Measurements from ENCODE around the gene KRTAP5-3.
"Not testable (repeated sequence)": the region's sequence is repeated elsewhere in the genome, so short reads cannot be mapped to it uniquely, and the experiment has no call there.

Gene KRTAP5-3

DNA sequence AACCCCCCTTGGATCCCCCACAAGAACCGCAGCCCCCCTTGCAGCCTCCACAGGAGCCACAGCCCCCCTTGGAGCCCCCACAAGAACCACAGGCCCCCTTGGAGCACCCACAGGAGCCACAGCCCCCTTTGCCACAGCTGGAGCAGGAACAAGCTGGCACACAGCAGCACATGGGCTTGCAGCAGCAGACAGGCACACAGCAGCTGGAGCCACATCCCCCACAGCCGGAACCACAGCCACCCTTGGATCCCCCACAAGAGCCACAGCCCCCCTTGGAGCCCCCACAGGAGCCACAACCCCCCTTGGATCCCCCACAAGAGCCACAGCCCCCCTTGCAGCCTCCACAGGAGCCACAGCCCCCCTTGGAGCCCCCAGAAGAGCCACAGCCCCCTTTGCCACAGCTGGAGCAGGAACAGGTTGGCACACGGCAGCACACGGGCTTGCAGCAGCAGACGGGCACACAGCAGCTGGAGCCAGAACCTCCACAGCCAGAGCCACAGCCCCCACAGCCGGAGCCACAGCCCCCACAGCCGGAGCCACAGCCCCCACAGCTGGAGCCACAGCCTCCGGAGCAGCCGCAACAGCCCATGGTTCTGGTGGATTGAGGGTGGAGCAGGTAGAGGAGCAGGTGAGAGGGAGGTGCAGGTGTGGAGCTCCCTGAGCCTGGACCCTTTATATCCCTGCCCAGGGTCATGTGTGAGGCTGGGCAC lies 23.4 kb downstream of the KRTAP5-3 start, which contains the start of gene KRTAP5-1:
Gene KRTAP5-1 (minus strand): TSS at position 623 of the 710 bp plus-strand sequence. CDS start 34 bp downstream, at position 589.
- DNase-seq (ENCODE audit: extremely low read depth in 1 of 2, low read depth in 1 of 2): not testable (repeated sequence)

DNA sequence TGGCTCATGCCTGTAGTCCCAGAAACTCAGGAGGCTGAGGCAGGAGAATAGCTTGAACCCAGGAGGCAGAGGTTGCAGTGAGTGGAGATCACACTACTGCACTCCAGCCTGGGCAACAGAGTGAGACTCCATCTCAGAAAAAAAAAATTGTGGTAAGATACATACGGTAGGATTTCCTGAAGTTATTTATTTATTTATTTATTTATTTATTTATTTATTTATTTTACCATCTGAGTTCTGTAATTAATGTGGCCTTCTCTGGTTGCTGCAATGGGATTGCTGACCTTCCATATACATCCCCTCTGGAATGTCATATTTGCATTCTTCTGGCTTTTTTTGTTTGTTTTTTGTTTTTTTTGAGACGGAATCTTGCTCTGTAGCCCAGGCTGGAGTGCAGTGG lies 25.4 kb downstream of the KRTAP5-3 start:
- DNase-seq (ENCODE audit: extremely low read depth in 1 of 2, low read depth in 1 of 2): not testable (repeated sequence)

DNA sequence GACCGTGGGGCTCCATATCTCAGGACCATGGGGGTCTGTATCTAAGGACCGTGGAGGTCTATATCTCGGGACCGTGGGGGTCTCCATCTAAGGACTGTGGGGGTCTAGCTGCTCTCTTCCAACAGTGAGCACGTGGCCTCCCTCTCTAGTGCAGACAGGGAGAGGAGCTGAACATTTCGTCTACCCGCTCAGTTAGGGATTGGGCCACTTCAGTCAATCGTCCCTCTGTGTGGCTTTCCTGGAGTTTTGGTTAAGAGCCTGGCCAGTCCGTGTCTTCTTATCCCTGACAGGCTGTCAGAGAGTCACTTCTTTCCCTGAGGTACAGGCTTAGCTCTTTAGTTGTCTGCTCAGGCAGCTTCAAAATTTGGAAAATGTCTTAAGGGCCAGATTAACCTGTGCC lies 26.3 kb downstream of the KRTAP5-3 start:
- DNase-seq (ENCODE audit: extremely low read depth in 1 of 2, low read depth in 1 of 2): no peak

DNA sequence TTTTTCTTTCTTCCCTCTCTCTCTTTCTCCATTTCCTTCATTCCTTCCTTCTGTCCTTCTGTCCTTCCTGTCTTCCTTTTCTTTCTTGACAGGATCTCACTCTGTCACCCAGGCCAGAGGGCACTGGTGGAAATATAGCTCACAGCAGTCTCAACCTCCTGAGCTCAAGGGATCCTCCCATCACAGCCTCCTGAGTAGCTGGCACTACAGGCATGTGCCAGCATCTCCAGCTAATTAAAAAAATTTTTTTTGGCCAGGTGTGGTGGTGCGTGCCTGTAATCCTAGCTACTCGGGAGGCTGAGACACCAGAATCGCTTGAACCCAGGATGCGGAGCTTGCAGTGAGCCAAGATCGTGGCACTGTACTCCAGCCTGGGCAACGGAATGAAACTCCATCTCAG lies 31.4 kb downstream of the KRTAP5-3 start:
- no peak for DNase-seq (ENCODE audit: extremely low read depth in 1 of 2, low read depth in 1 of 2)

DNA sequence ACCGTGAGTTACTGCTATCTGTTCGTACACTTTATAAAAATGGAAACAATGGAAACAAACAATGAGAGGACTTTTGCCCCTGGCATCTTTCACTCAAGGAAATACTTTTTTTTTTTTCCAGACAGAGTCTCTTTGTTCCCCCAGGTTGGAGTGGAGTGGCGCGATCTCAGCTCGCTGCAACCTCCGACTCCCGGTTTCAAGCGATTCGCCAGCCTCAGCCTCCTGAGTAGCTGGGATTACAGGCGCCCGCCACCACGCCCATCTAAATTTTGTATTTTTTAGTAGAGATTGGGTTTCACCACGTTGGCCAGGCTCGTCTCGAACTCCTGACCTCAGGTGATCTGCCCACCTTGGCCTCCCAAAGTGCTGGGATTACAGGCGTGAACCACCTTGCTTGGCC lies 32.5 kb downstream of the KRTAP5-3 start:
- DNase-seq (ENCODE audit: extremely low read depth in 1 of 2, low read depth in 1 of 2): not testable (repeated sequence)

DNA sequence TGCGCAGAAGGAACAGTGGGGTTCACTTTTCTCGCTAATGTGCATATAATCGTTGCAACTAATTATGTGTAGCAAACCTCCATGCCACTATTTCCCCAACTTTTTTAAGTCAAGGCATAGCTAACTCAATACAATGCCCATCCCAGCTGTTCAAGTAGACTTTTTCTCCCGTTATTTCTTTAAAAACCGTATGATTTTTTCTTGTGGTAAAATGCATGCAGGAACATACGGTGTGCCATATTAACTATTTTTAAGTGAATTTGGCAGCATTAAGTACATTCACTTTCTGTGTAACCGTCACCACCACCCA lies 33.4 kb downstream of the KRTAP5-3 start:
- no peak for DNase-seq (ENCODE audit: extremely low read depth in 1 of 2, low read depth in 1 of 2)

DNA sequence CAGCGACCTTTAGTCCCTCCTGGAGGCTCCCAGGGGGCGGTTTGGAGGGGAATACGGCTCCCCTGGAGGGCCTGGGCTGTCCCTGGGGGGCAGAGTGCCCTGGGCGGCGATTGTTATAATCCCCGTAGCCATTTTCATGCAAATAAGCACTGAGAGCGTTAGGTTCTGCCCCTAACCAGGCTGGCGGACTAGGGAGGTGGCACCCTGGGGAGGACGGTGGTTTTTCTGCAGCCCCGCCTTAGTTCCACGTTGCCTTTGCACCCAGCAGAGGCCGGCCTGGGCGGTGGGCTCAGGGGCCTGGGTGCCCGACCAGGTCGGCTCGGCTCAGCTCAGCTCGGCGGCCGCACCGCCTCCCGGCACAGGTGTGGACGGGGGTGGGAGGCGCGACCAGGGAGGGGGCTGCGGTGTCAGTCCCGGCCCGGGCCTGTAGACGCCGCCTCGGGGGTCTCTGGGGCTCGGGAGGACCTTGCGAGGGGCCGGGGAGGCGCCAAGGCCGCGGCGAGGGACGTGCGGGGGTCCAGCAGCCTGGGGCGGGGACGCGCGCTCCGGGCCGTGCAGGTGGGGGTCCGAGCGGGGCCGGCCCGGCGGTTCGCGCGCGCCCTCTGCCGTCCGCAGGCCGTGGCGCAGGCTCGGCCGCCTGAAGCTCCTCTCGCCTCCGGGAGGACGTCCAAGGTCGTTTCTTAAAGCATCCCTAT lies 33.9 kb downstream of the KRTAP5-3 start:
- DNase-seq (ENCODE audit: extremely low read depth in 1 of 2, low read depth in 1 of 2): no peak

DNA sequence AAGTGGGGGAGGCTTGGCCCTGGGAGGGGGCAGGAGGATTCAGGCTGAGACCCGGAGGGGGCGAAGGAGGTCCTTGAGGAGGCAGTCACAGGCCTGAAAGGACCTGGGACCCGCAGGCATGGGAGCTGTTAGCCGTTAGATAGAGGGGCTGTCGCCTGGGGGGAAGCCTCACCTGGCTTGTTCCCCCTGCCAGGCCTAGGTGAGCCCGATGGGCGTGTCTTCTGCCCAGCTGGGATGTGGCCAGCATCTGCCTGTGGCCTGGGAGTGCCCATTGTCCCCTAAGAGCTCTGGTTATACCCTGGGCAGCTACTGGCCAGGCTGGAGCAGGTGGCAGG lies 34.4 kb downstream of the KRTAP5-3 start:
- DNase-seq (ENCODE audit: extremely low read depth in 1 of 2, low read depth in 1 of 2): no peak

DNA sequence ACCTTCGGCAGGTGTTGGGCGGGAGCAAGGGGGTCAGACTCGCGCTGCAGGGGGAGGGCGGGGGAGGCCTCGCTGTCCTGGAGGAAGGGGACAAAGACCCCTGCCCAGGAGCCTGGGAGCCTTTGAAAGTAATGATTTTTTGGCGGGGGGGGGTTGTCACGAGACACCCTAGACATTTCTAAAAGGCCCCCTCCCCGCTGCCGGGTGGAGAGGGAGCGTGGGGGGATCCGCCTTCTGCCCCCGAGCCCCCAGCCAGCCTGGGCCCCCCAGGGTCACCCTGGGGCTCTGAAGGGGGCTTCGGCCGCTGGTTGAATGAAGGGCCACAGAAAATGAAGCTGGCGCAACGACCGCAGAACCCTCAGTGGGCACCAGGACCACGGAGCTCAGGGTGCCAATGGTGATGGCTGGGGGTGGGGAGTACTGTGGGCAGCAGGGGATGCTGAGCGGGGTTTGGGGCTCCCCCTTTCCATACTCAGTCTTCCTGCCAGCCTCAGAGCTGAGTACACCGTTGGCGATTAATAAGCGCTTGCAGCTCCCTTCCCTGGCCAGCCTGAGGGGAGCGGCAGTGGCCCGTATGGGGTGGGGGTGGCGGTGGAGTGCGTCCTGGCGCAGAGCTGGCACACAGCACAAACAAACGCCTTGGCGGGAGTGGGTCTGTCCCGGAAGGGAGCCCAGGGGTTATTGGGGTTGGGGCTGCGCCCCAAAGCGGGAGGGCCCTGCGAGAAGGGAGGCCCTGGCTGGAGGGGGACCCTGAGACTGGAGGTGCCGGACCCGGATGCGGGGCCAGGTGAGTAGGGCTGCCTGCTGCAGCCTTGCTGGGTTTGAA lies 35.0 kb downstream of the KRTAP5-3 start:
- DNase-seq (ENCODE audit: extremely low read depth in 1 of 2, low read depth in 1 of 2): no peak

DNA sequence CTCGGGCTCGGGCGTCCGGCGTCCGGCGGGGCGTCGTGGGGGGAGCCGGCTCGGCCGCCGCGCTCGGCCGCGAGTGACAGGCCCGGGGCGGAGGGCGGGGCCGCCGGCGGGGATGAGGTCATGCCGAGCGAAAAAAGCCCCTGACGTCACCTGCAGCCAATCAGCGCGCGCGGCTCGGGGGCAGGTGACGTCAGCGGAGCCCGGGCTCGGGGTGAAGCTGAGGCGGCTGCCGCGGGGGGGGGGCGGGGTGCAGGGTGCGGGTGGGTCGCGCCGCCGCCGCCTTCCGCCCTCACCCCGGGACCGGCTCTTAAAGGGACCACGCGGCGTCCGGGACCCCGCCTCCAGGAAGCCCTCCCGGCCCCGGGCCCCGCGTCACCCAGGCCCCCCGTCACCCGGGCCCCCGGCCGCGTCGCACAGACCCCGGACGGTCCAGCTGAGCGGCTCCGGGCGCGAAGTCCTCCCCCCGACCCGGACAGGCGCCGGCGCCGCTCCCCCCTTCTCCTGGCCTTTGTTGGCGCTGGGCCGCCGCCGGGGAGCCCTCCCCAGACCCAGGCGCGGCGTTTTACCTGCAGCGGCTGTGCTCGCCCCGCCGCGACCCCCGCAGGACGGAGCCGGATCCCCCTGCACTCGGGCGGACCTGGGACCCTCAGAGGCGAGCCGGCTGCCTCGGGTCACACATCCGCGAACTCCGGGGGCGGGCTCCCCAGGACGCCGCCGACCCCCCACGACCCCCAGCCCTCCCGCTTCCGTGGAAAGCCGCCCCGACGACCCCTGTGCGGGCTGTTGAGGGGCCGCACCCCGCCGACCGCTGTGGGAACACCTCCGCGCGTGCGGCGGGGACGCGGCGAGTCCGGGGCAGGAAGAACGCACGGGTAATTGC lies 35.8 kb downstream of the KRTAP5-3 start, which contains the start of gene DUSP8:
Gene DUSP8 (minus strand): TSS at position 75 of the 880 bp plus-strand sequence. CDS start 6,445 bp downstream, outside the sequence.
- DNase-seq (ENCODE audit: extremely low read depth in 1 of 2, low read depth in 1 of 2): peak; percentile 67 to 79

DNA sequence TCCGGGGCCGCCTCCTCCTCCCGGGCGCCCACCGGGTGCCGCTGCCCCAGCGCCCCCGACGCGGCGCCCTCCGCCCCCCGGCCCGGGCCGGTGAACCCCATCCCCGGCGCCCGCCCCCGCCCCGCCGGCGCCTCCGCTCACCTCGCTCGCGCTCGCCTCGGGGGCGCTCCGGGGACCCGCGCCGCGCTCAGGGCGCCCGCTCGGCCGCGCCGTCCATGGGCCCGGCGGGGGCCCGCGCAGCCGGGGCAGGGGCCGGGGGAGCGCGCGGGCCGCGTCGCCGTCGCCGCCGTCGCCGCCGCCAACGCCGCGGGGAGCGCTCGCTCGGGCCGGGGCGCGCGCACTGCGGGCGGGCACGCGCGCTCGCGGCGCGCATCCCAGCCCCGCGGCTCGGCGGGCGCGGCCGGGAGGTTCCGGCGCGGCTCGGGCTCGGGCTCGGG lies 36.5 kb downstream of the KRTAP5-3 start:
- no peak for DNase-seq (ENCODE audit: extremely low read depth in 1 of 2, low read depth in 1 of 2)

DNA sequence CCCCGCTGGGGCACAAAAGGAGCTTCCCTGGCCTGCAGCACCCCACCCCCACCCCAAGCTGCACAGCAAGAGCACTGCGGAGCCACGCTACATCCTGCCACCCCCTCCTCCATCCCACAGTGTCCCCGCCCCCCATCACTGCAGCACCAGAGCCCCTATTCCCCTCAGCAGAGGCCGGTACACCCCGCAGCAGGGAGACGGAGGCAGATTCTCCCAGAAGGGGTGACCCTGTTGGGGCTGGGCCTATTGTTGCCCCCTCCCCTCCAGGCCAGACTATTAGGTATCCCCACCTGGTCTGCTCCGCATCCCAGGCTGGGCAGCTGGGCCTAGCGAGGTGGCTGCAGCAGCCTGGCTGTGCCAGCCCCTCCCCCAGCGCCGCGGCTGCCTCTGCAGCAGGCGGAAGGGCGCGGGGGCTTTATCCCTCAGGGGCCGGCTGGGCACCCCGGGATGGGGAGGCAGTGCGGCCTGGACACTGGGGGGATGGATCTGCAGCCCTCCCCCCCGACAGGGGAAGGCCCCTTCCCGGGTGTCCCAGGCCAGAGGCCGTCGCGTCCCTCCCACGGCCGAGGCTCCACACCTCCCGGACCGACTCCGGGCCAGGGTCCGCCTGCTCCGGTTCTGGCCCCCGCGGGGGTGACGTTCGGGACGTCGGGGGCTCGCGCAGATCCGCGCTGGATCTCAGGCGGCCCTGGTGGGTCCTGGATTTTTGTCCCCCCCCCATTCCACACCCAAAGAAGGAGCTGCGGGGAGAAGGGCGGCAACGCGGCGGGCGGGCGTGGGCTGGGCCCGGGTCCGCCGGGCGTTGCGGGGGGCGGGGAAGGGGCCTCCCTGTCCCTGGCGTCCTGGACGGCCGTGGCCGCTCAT lies 37.1 kb downstream of the KRTAP5-3 start:
- no peak for DNase-seq (ENCODE audit: extremely low read depth in 1 of 2, low read depth in 1 of 2)

DNA sequence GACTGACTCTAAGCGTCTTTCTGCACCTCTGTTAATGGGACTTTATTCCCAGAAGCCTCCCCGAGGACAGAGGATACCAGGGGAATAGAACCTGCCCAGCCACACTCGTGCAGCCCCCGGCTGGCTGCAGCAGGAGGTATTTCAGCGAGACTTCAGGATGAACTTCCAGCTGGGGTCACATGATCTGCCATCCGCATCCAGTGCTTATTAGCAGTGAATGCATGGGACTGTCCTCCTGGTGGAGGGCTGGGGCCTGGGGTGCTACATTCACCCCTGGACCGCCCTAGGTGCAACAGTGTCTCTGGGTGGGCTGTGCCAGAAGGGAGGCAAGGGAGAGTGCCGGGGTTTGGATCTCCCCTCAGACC lies 37.8 kb downstream of the KRTAP5-3 start:
- no peak for DNase-seq (ENCODE audit: extremely low read depth in 1 of 2, low read depth in 1 of 2)

DNA sequence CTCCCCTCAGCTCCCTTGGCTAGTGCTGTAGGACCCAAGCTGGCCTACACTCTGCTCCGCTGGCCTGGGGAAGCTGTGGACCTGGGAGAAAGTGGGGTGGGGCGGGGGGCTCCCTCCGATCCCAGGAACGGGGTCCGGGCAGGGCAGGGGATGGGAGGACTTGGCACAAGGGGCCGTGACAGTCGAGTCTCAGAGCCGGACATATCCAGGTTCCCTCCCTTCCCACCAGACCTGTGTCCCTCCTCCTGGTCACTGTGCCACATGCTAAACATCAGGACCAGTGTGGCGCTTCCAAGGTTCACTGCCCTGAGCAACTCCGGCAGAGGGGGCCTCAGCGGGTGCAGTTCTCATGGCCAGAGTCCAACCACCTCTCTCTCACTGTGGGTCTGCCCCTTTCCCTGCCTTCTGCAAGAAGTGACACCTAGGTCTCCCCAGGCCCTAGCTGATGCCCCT lies 38.2 kb downstream of the KRTAP5-3 start:
- no peak for DNase-seq (ENCODE audit: extremely low read depth in 1 of 2, low read depth in 1 of 2)

DNA sequence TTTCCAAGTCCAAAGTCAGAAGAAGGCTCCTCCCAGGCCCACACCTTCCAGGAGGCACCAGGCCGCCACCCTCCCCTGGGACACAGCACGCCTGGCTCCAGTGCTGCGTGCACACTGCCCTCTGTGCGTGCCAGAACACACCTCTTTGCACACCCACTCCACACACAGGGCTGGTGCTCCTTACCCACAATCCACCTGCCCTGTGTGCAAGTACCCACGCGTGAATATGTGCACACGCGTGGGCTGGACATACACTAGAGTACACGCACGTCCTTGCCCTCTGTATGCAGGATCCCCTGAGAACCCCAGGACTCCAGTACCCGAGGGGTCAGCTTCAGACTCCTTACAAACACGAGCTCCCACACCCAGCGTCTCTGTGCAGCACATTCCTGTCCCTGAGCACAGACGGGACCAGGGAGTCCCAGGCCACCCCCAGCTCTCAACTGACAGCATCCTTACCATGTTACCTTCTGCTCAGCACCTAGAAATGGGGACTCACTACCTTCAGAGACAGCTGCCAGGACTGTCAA lies 38.9 kb downstream of the KRTAP5-3 start:
- no peak for DNase-seq (ENCODE audit: extremely low read depth in 1 of 2, low read depth in 1 of 2)

DNA sequence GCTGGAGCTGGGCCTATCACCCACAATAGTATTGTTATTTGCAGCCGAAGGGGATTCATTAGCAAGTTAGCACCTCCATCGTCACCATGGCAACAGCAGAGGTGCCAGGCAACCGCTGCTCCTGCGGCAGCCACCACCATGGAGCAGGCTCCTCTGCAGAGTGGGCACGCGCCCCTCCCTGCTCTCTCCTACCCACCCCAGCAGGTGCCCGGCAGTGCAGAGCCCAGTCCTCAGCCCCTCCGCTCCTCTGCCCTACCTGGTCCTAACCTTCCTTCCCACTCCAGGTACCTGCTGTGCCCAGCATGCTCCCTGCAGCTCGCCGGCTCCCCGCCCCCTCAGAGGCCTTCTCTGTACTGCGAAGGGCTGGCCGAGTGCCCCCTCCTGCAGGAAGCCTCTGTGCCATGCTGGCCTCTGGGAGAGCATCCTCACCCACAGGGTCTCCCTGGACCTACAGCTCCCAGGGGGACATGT lies 39.8 kb downstream of the KRTAP5-3 start:
- DNase-seq (ENCODE audit: extremely low read depth in 1 of 2, low read depth in 1 of 2): no peak

DNA sequence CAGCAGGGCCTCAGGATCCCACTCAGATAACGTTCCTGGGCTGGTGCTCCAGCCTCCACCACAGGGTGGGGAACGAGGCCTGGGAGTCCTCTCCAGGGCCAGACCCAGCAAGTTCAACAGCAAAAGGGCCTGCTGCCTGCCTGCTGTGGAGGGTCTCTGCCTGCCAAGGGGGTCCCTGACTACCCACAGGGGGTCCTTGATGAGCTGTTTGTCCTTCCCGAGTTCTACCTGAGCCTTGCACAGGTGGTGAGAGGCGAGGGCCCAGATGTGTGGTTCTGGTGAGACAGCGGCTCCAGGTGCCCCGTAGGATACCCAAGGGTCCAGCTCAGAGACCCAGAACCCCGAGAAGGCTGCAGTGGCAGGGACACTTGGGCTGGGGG lies 40.6 kb downstream of the KRTAP5-3 start:
- no peak for DNase-seq (ENCODE audit: extremely low read depth in 1 of 2, low read depth in 1 of 2)

DNA sequence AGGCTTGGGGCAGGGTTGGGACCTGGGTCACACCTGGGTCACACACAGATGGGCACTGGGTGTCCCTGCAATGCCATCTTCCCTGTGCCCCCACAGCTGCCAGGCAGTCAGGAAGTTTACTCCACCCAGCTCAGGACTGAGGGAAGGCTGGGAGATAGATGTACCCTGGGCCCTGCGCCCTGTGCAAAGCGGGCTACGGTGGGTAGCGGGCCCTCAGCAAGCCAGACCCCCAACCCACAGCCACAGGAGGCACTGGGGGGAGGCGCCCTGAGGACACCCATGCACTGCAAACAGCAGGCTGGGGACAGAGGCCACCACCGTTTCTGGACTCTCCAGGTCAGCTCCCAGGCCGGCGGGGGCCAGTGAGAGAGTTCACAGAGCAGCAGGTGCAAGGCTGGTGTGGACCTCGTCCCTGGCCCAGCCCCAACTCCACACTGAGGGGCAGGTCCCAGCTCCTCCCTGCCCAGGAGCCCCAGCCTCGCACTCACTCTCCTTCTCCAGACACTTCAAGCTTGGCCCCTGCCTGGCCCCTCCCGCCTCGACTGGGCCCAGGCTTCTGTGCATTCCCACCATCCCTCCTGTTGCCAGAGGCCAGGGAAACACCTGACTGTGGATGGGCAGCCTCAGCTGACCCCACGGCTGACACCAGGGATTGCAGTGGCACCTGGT lies 41.1 kb downstream of the KRTAP5-3 start:
- DNase-seq (ENCODE audit: extremely low read depth in 1 of 2, low read depth in 1 of 2): no peak
